HEK293 (cell line): Measurements from ENCODE around the gene ZNF525.

Experiments
- ATF2 ChIP-seq: fragments of 450-650 bp; formaldehyde crosslinking; IDR thresholded peaks from 2 replicates; pipeline ENCODE4 v1.5.1; 2016; ENCODE audit warnings: missing biosample characterization, missing genetic modification characterization, low read depth
- FEZF1 ChIP-seq: fragments of 450-650 bp; formaldehyde crosslinking; IDR thresholded peaks from 2 replicates; pipeline ENCODE4 v1.5.1; 2016; ENCODE audit warnings: missing biosample characterization, missing genetic modification characterization
- ZBTB8A ChIP-seq: fragments of 450-650 bp; formaldehyde crosslinking; IDR thresholded peaks from 2 replicates; pipeline ENCODE4 v1.5.1; 2016; ENCODE audit warnings: missing biosample characterization, missing genetic modification characterization
- ZNF223 ChIP-seq: fragments of 450-650 bp; formaldehyde crosslinking; IDR thresholded peaks from 2 replicates; pipeline ENCODE4 v1.5.1; 2016; ENCODE audit warnings: missing biosample characterization, missing genetic modification characterization
- ZNF423 ChIP-seq: fragments of 450-650 bp; formaldehyde crosslinking; IDR thresholded peaks from 2 replicates; pipeline ENCODE4 v1.5.1; 2016; ENCODE audit warnings: missing biosample characterization, missing genetic modification characterization
- ZNF449 ChIP-seq: fragments of 450-650 bp; formaldehyde crosslinking; IDR thresholded peaks from 2 replicates; pipeline ENCODE4 v1.5.1; 2017; ENCODE audit warnings: missing biosample characterization, mild to moderate bottlenecking, missing genetic modification characterization, moderate library complexity
- ZNF548 ChIP-seq: fragments of 450-650 bp; formaldehyde crosslinking; IDR thresholded peaks from 2 replicates; pipeline ENCODE4 v1.5.1; 2016; ENCODE audit warnings: missing biosample characterization, missing genetic modification characterization
- ZNF707 ChIP-seq: fragments of 450-650 bp; formaldehyde crosslinking; IDR thresholded peaks from 2 replicates; pipeline ENCODE4 v1.5.1; 2016; ENCODE audit warnings: missing biosample characterization, missing genetic modification characterization
- TF ChIP-seq, protein P1 (sequence below): fragments of 450-650 bp; formaldehyde crosslinking; IDR thresholded peaks from 2 replicates; pipeline ENCODE4 v1.5.1; 2016; ENCODE audit warnings: missing biosample characterization, missing genetic modification characterization
- TF ChIP-seq, protein P2 (sequence below): fragments of 450-650 bp; formaldehyde crosslinking; IDR thresholded peaks from 2 replicates; pipeline ENCODE4 v1.5.1; 2016; ENCODE audit warnings: missing biosample characterization, missing genetic modification characterization
- TF ChIP-seq, protein P3 (sequence below): fragments of 450-650 bp; formaldehyde crosslinking; conservative IDR thresholded peaks from 2 replicates; pipeline ENCODE4 v1.5.1; 2016; ENCODE audit warnings: low read depth, missing biosample characterization, missing genetic modification characterization

DNA sequence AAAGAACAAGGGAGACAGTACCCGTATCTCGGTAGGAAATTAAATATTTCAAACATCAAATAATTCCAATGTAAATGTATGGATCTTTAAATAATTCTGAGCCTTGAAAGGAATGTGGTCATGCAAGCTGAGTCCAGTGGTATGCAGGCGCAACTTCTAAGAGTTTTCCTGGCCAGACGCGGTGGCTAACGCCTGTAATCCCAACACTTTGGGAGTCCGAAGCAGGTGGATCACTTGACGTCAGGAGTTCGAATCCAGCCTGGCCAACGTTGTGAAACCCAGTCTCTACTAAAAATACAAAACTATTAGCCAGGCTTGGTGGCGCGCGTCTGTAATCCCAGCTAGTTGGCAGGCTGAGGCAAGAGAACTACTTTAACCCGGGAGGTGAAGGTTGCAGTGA is 33.0 kb upstream of the ZNF525 start:
- no peak for TF ChIP-seq ZNF223 (tag by site-specific recombination)
- TF ChIP-seq, protein P1, sequence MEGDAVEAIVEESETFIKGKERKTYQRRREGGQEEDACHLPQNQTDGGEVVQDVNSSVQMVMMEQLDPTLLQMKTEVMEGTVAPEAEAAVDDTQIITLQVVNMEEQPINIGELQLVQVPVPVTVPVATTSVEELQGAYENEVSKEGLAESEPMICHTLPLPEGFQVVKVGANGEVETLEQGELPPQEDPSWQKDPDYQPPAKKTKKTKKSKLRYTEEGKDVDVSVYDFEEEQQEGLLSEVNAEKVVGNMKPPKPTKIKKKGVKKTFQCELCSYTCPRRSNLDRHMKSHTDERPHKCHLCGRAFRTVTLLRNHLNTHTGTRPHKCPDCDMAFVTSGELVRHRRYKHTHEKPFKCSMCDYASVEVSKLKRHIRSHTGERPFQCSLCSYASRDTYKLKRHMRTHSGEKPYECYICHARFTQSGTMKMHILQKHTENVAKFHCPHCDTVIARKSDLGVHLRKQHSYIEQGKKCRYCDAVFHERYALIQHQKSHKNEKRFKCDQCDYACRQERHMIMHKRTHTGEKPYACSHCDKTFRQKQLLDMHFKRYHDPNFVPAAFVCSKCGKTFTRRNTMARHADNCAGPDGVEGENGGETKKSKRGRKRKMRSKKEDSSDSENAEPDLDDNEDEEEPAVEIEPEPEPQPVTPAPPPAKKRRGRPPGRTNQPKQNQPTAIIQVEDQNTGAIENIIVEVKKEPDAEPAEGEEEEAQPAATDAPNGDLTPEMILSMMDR (tag by site-specific recombination) = no peak
- TF ChIP-seq, protein P2, sequence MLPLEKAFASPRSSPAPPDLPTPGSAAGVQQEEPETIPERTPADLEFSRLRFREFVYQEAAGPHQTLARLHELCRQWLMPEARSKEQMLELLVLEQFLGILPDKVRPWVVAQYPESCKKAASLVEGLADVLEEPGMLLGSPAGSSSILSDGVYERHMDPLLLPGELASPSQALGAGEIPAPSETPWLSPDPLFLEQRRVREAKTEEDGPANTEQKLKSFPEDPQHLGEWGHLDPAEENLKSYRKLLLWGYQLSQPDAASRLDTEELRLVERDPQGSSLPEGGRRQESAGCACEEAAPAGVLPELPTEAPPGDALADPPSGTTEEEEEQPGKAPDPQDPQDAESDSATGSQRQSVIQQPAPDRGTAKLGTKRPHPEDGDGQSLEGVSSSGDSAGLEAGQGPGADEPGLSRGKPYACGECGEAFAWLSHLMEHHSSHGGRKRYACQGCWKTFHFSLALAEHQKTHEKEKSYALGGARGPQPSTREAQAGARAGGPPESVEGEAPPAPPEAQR (tag by site-specific recombination) = no peak
- TF ChIP-seq FEZF1 = no peak
- no peak for TF ChIP-seq ZNF707 (tag by site-specific recombination)
- no peak for TF ChIP-seq ATF2 (tag by site-specific recombination)
- no peak for TF ChIP-seq ZBTB8A (tag by site-specific recombination)
- TF ChIP-seq ZNF423 = no peak
- no peak for TF ChIP-seq ZNF449 (tag by site-specific recombination)
- no peak for TF ChIP-seq ZNF548 (tag by site-specific recombination)
- TF ChIP-seq, protein P3, sequence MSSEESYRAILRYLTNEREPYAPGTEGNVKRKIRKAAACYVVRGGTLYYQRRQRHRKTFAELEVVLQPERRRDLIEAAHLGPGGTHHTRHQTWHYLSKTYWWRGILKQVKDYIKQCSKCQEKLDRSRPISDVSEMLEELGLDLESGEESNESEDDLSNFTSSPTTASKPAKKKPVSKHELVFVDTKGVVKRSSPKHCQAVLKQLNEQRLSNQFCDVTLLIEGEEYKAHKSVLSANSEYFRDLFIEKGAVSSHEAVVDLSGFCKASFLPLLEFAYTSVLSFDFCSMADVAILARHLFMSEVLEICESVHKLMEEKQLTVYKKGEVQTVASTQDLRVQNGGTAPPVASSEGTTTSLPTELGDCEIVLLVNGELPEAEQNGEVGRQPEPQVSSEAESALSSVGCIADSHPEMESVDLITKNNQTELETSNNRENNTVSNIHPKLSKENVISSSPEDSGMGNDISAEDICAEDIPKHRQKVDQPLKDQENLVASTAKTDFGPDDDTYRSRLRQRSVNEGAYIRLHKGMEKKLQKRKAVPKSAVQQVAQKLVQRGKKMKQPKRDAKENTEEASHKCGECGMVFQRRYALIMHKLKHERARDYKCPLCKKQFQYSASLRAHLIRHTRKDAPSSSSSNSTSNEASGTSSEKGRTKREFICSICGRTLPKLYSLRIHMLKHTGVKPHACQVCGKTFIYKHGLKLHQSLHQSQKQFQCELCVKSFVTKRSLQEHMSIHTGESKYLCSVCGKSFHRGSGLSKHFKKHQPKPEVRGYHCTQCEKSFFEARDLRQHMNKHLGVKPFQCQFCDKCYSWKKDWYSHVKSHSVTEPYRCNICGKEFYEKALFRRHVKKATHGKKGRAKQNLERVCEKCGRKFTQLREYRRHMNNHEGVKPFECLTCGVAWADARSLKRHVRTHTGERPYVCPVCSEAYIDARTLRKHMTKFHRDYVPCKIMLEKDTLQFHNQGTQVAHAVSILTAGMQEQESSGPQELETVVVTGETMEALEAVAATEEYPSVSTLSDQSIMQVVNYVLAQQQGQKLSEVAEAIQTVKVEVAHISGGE (tag by site-specific recombination) = no peak
